Lower lobe of right lung (tissue), 2 donors: Measurements from ENCODE around the gene ULBP1. TPM values are rescaled to one million over a fixed set of nuclear protein-coding genes. Genes with fewer than 3 reads are reported as not detected.
"Not testable (repeated sequence)": the region's sequence is repeated elsewhere in the genome, so short reads cannot be mapped to it uniquely, and the experiment has no call there.

ENCODE experiments used
- ATAC-seq, 2 donors: fragments of 200-7000 bp; cut with Tn5 transposase; one replicate each; pipeline ENCODE4 v1.9.1; 2020 to 2022; ENCODE audit warnings: mild to moderate bottlenecking in 2 of 2, moderate library complexity in 2 of 2
- DNase-seq: peaks from one replicate; pipeline ENCODE4 v3.0.0-alpha.2; 2020
- H3K27ac ChIP-seq: fragments of 200-600 bp; one replicate; pipeline ENCODE4 v1.8.0; 2022
- H3K27me3 ChIP-seq: fragments of 200-600 bp; one replicate; pipeline ENCODE4 v1.8.0; 2022; ENCODE audit warnings: low read depth
- H3K36me3 ChIP-seq: fragments of 200-600 bp; one replicate; pipeline ENCODE4 v1.8.0; 2022; ENCODE audit warnings: mild to moderate bottlenecking
- H3K4me1 ChIP-seq: fragments of 200-600 bp; one replicate; pipeline ENCODE4 v1.8.0; 2022
- H3K4me3 ChIP-seq: fragments of 200-600 bp; one replicate; pipeline ENCODE4 v1.8.0; 2022; ENCODE audit warnings: mild to moderate bottlenecking
- H3K9me3 ChIP-seq: fragments of 200-600 bp; one replicate; pipeline ENCODE4 v1.8.0; 2022
- CTCF ChIP-seq: fragments of 200-600 bp; IDR thresholded peaks from one replicate; pipeline ENCODE4 v1.8.0; 2022; ENCODE audit warnings: antibody characterized with exemption, mild to moderate bottlenecking
- intact Hi-C: fragments of 100-400 bp; cut with DNase I; formaldehyde crosslinking; loops from one replicate; pipeline ENCODE4 v1.11.0; 2022
- total RNA-seq: library from RNA; stranded (reverse); fragmentation: NEBNext Ultra II Directional; extraction: Animal tissue kit (Norgen Biotek cat#: 25700); gene quantifications from one replicate; pipeline ENCODE4 v1.2.1, GENCODE V29; 2021
- donor health status: DM: no; HTN: yes; CAD: no; lungs with severe emphysema.

ULBP1 gene
- total RNA-seq, 1 donor from 2014 or later = 2.0 TPM

DNA sequence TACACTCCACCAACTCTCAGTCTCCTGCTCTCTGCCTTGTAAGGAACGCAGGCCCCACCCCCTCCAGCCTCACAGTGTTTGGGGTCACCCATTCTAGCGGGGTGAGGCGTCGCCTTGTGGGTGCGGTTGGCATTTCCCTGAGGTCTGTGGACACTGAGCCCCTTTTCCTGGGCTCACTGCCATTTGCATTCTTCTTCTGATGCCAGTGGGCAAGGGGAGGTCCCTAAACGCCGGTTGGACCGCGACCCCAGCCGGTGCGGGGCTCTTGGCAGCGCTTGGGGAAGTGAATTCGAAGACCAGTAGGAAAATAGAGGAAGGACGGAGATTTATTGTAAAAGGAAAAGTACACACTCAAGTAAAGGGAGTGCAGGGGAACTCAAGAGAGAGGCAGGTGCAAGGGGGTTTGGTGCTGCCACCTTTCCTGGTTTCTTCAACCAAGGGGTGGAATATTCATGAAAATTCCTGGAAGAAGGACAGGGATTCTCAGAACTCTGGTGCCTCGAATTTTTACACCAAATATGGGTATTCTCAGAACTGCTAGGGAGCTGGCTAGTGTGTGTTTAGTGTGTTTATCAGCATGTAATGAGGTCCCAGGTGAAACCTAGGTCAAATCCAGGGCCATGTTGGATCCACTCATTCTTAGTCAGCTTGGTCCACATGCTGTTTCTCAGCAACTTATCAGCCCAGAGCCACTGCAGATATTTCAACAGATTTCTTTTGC is 51.7 kb downstream of the ULBP1 start:
- not testable (repeated sequence) for H3K9me3 ChIP-seq, H3K4me3 ChIP-seq, H3K27ac ChIP-seq, H3K4me1 ChIP-seq, DNase-seq, H3K36me3 ChIP-seq
- intact Hi-C loops = loop anchor here (5.0 kb wide), 1 partner anchor 83 kb away; no protein-coding TSS in a partner anchor
- peak; percentile 38 to 42 for ATAC-seq
- H3K27me3 ChIP-seq = peaks cover 67% of the 10 kb centered on the region

- H3K27me3 ChIP-seq = peaks cover 63% of the 10 kb centered on the region
- TF ChIP-seq CTCF = peak; percentile 76
- H3K4me3 ChIP-seq = no peak overlapping the region
- H3K36me3 ChIP-seq = no peaks in the 10 kb centered on the region
- DNase-seq (no peak), ATAC-seq (peak; percentile 78 to 86)
- intact Hi-C loops = loop anchor here (5.0 kb wide), 1 partner anchor 84 kb away; no protein-coding TSS in a partner anchor
- no peaks in the 10 kb centered on the region for H3K4me1 ChIP-seq
- H3K27ac ChIP-seq = no peak overlapping the region
- H3K9me3 ChIP-seq = no peaks in the 10 kb centered on the region
These were observed 52.8 kb downstream of the ULBP1 start for GRCh38 chr6:150016324-150017185.

DNA sequence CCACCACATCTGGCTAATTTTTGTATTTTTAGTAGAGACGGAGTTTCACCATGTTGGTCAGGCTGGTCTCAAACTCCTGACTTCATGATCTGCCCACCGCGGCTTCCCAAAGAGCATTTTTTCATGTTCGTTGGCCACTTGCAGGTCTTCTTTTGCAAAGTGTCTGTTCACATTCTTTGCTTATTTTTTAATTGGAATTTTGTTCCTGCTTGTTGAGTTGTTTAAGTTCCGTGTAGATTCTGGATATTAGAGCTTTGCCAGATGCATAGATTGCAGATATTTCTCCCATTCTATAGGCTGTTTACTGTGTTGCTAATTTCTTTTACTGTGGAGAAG is 53.4 kb downstream of the ULBP1 start:
- intact Hi-C loops = loop anchor here (5.0 kb wide), 1 partner anchor 85 kb away; no protein-coding TSS in a partner anchor
- H3K36me3 ChIP-seq, H3K9me3 ChIP-seq, H3K4me3 ChIP-seq, H3K27ac ChIP-seq, DNase-seq, ATAC-seq, H3K4me1 ChIP-seq: not testable (repeated sequence)
- peaks cover 57% of the 10 kb centered on the region for H3K27me3 ChIP-seq
- peak; percentile 17 for TF ChIP-seq CTCF

DNA sequence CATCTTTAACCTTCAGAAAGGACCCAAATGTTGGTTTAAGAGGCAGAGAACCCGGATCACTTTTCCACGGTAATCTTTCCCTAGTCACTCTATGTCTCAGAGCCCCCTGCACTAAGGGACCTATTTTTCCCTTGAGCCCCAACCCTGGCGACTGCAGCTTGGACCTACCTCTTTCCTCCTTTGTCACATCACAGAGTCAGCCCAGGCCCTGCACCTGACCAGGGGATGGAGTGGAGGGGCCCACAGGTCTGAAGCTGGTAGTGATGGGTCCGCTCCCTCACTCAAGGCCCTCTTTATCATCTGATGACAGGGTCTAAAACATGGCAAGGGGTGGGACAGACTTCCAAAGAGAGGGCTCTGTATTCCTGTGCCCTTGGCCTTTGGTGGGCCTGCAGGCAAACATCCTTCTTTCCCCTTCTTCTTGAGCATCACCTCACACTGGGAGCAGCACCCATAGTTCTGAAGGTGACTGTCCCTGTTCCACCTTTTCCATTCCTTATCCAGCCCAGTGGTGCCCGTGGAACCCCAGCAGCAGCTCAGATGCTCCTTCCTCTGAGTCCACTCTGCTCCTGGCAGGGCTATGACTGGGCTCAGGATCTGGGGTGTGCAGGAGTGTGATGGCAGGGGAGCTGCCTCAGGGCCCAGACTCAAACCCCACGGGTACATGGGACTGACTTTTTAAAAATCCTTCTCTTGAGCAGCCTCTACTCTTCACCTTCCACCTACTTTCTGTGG is 55.3 kb downstream of the ULBP1 start:
- TF ChIP-seq CTCF = no peak
- Histone ChIP-seq H3K4me3 (no peak overlapping the region), H3K9me3 (no peaks in the 10 kb centered on the region), H3K27me3 (peaks cover 40% of the 10 kb centered on the region), H3K27ac (no peak overlapping the region), H3K4me1 (no peaks in the 10 kb centered on the region), H3K36me3 (no peaks in the 10 kb centered on the region)
- DNase-seq = no peak
- no peak for ATAC-seq
- intact Hi-C loops = loop anchor here (5.0 kb wide), 1 partner anchor 87 kb away; no protein-coding TSS in a partner anchor

GRCh38 chr6:150021870-150022269 is 58.1 kb downstream of the ULBP1 start:
- H3K9me3 ChIP-seq, H3K27ac ChIP-seq, DNase-seq, H3K4me3 ChIP-seq, H3K36me3 ChIP-seq, ATAC-seq, intact Hi-C loops: not testable (repeated sequence)
- peaks cover 44% of the 10 kb centered on the region for H3K27me3 ChIP-seq
- peaks cover 13% of the 10 kb centered on the region for H3K4me1 ChIP-seq

Other genes with a start within 250 kb of the ULBP1 start
- 30.7 TPM for gene LATS1, start 245.8 kb upstream of the ULBP1 start, total RNA-seq
- 22.0 TPM for gene NUP43, start 217.4 kb upstream of the ULBP1 start, total RNA-seq
- 63.7 TPM for gene PCMT1, start 214.2 kb upstream of the ULBP1 start, total RNA-seq
- 38.3 TPM for gene LRP11, start 99.6 kb upstream of the ULBP1 start, total RNA-seq
- gene RAET1E, start 65.8 kb upstream of the ULBP1 start, total RNA-seq = not detected
- 0.83 TPM for gene RAET1G, start 40.8 kb upstream of the ULBP1 start, total RNA-seq
- gene ULBP2, start 21.9 kb upstream of the ULBP1 start, total RNA-seq = 2.2 TPM
- not detected for gene RAET1L, start 61.6 kb downstream of the ULBP1 start, total RNA-seq
- gene ULBP3, start 105.2 kb downstream of the ULBP1 start, total RNA-seq = 2.4 TPM
- 15.4 TPM for gene PPP1R14C, start 179.1 kb downstream of the ULBP1 start, total RNA-seq